Mesenchymal stem cell (in vitro differentiated cells and primary cell): ENCODE measurements around the gene KIFBP.
A peak's percentile ranks its signal among the peaks of the same experiment; 100 is the strongest.

Source experiments
- DNase-seq: peaks from one replicate; pipeline ENCODE4 v3.0.0-alpha.2; 2013
- H2AFZ ChIP-seq: one replicate; pipeline ENCODE4 v1.6.1; 2013; ENCODE audit warnings: low read depth, mild to moderate bottlenecking, control low read depth, inconsistent platforms, low read length, moderate library complexity
- H2AK5ac ChIP-seq: 2 replicates; pipeline ENCODE4 v1.6.1; 2013; ENCODE audit warnings: low read length, moderate library complexity, mild to moderate bottlenecking, inconsistent platforms; ENCODE audit not compliant: severe bottlenecking
- H2BK120ac ChIP-seq: one replicate; pipeline ENCODE4 v1.6.1; 2013; ENCODE audit warnings: low read depth, mild to moderate bottlenecking, inconsistent platforms, low read length, moderate library complexity
- H2BK12ac ChIP-seq, 2 experiments: one replicate each; pipeline ENCODE4 v1.6.1; 2013; ENCODE audit warnings: inconsistent platforms in 2 of 2, low read length in 2 of 2, mild to moderate bottlenecking in 2 of 2, moderate library complexity in 2 of 2, control low read depth in 1 of 2
- H2BK15ac ChIP-seq: one replicate; pipeline ENCODE4 v1.6.1; 2013; ENCODE audit warnings: mild to moderate bottlenecking, low read depth, inconsistent platforms; ENCODE audit not compliant: poor library complexity, severe bottlenecking
- H2BK5ac ChIP-seq: 2 replicates; pipeline ENCODE4 v1.6.1; 2013; ENCODE audit warnings: low read depth, mild to moderate bottlenecking, low read length, control low read depth, inconsistent platforms; ENCODE audit not compliant: poor library complexity, severe bottlenecking
- H3K14ac ChIP-seq, 2 experiments: one replicate each; pipeline ENCODE4 v1.6.1; 2013; ENCODE audit warnings: inconsistent platforms in 2 of 2, low read length in 2 of 2, control low read depth in 1 of 2, mild to moderate bottlenecking in 1 of 2, moderate library complexity in 1 of 2
- H3K18ac ChIP-seq, 2 experiments: one replicate each; pipeline ENCODE4 v1.6.1; 2013; ENCODE audit warnings: inconsistent platforms in 2 of 2, low read length in 2 of 2, control low read depth in 1 of 2, low read depth in 1 of 2, mild to moderate bottlenecking in 1 of 2
- H3K23ac ChIP-seq, 2 experiments: one replicate each; pipeline ENCODE4 v1.6.1; 2013; ENCODE audit warnings: inconsistent platforms in 2 of 2, low read length in 2 of 2, mild to moderate bottlenecking in 2 of 2, moderate library complexity in 2 of 2, control low read depth in 1 of 2
- H3K27ac ChIP-seq: 2 replicates; pipeline ENCODE4 v1.5.1; 2013; ENCODE audit warnings: mild to moderate bottlenecking, moderate library complexity, low read length, control low read depth, inconsistent platforms; ENCODE audit not compliant: poor library complexity, severe bottlenecking
- H3K27me3 ChIP-seq, 2 experiments: 2 replicates each; pipeline versions ENCODE4 v1.6.1 to v1.7.0; 2013; ENCODE audit warnings: low read length in 2 of 2, mild to moderate bottlenecking in 2 of 2, moderate library complexity in 2 of 2, control low read depth in 1 of 2, inconsistent platforms in 1 of 2; ENCODE audit not compliant: control insufficient read depth in 1 of 2, insufficient read depth in 1 of 2
- H3K36me3 ChIP-seq, 2 experiments: 2 replicates each; pipeline versions ENCODE4 v1.6.1 to v1.7.0; 2013; ENCODE audit warnings: low read length in 2 of 2, control low read depth in 1 of 2, inconsistent platforms in 1 of 2, low read depth in 1 of 2, mild to moderate bottlenecking in 1 of 2; ENCODE audit not compliant: insufficient read depth in 2 of 2, control insufficient read depth in 1 of 2
- H3K4ac ChIP-seq, 2 experiments: one replicate each; pipeline ENCODE4 v1.6.1; 2013; ENCODE audit warnings: inconsistent platforms in 2 of 2, low read length in 2 of 2, mild to moderate bottlenecking in 2 of 2, moderate library complexity in 2 of 2, control low read depth in 1 of 2, low read depth in 1 of 2
- H3K4me1 ChIP-seq: 2 replicates; pipeline ENCODE4 v1.6.1; 2013; ENCODE audit warnings: low read depth, low read length, control low read depth; ENCODE audit not compliant: control insufficient read depth, insufficient read depth
- H3K4me2 ChIP-seq: 2 replicates; pipeline ENCODE4 v1.6.1; 2013; ENCODE audit warnings: low read length, mild to moderate bottlenecking, inconsistent platforms; ENCODE audit not compliant: poor library complexity, severe bottlenecking
- H3K4me3 ChIP-seq, 2 experiments: 2 replicates each; pipeline versions ENCODE4 v1.5.1 to v1.7.0; 2013; ENCODE audit warnings: low read length in 2 of 2, mild to moderate bottlenecking in 2 of 2, control low read depth in 1 of 2, low read depth in 1 of 2; ENCODE audit not compliant: insufficient read depth in 1 of 2
- H3K79me1 ChIP-seq: replicated peaks from 2 replicates; pipeline ENCODE4 v1.6.1; 2013; ENCODE audit warnings: mild to moderate bottlenecking, control low read depth, low read length, inconsistent platforms; ENCODE audit not compliant: poor library complexity, severe bottlenecking
- H3K9ac ChIP-seq: 2 replicates; pipeline ENCODE4 v1.7.0; 2013; ENCODE audit warnings: mild to moderate bottlenecking, low read length, moderate library complexity
- H3K9me3 ChIP-seq: 2 replicates; pipeline ENCODE4 v1.7.0; 2013; ENCODE audit warnings: mild to moderate bottlenecking, low read length; ENCODE audit not compliant: control insufficient read depth
- H4K8ac ChIP-seq: one replicate; pipeline ENCODE4 v1.6.1; 2013; ENCODE audit warnings: inconsistent platforms, mild to moderate bottlenecking, low read length, moderate library complexity
- H4K91ac ChIP-seq: one replicate; pipeline ENCODE4 v1.6.1; 2013; ENCODE audit warnings: mild to moderate bottlenecking, low read length, inconsistent platforms
- WGBS: methylation state at CpG from one replicate; pipeline ENCODE4 v1.1.7; 2013; ENCODE audit warnings: mixed read lengths; 5-methylcytosine and 5-hydroxymethylcytosine counted together

Gene KIFBP

DNA sequence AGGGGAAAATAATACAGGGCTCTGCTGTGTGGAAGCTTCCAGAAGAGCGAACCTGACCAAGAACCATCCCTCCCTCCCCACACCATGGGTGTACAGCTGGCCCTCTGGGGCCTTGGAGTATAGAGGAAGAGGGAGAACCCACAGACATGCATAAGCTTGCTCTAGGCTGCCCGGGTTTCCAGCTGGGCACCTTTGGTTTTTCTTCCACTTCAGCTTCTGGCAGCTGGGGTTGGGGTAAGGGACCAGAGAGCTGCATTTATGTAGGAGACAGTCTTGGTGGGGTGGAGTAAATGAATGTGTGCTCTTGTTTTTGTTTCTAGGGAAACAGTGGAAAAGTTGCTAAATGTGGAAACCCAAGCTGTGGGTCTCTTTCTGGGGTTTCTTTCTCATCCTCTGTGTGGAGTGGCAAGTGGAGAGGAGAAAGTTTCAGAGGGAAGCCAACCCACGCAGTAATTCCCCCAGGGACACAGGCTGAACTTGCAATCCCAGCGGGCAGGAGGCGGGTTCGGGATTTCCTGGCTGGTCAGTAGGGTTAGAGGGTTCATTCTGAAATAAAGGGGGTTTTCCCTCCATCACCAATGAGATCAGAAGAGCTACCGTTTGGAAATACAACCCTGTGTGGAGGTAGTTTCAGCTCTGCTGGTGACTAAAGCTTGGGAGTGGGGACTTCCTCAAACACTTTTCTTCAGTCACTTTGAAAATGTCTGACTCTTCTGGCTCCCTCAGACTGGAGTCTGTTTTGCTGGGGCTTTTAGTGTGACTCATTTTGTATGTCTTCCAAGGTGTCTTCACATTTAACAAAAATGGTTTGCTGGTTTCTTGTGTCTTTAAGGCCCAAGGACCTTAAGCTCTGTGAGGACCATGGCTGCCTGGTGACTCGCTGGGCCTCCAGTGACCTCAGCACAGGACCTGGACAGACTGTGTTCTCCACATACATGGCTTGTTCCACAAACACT lies 77.1 kb downstream of the KIFBP start:
- Histone ChIP-seq H3K9me3 (no peaks in the 10 kb centered on the region), H4K8ac (peak overlapping the region; percentile 87), H2BK120ac (peak overlapping the region; percentile 55), H3K4me2 (no peak overlapping the region), H3K23ac (no peak overlapping the region), H3K79me1 (no peaks in the 10 kb centered on the region), H3K9ac (peak overlapping the region; percentile 78), H2AK5ac (peak overlapping the region; percentile 88), H3K4ac (no peak overlapping the region), H3K14ac (no peak overlapping the region), H3K27ac (no peak overlapping the region), H3K36me3 (no peaks in the 10 kb centered on the region), H2BK5ac (no peak overlapping the region), H3K4me1 (peaks cover 16% of the 10 kb centered on the region), H3K4me3 (peak overlapping the region in 1 of 2 experiments; percentile 27), H2AFZ (no peak overlapping the region), H3K18ac (peak overlapping the region in 1 of 2 experiments; percentile 13), H2BK15ac (no peak overlapping the region), H3K27me3 (no peaks in the 10 kb centered on the region), H2BK12ac (no peak overlapping the region), H4K91ac (peak overlapping the region; percentile 11)
- DNase-seq: peak; percentile 87
- WGBS: 83% methylated on average over 6 of the region's 8 CpGs
